GM10248 (cell line): ENCODE results near the gene CDH24.
A peak's percentile ranks its signal among the peaks of the same experiment; 100 is the strongest.

ENCODE experiments used
- CTCF ChIA-PET: fragments of 300-600 bp; sonication (Branson Sonifier 250); formaldehyde crosslinking; extraction: SDS; loops from one replicate; lab custom pipeline; 2021; ENCODE audit warnings: antibody characterized with exemption; lab: Yijun Ruan, JAX
- POLR2A ChIA-PET: fragments of 350-650 bp; sonication (Branson Sonifier 250); formaldehyde crosslinking; extraction: SDS; loops from one replicate; lab custom pipeline; 2020; ENCODE audit warnings: antibody characterized with exemption; lab: Yijun Ruan, JAX
- DNase-seq: peaks from one replicate; pipeline ENCODE4 v3.0.0; 2012; ENCODE audit errors: extremely low spot score
- CTCF ChIP-seq: IDR thresholded peaks from 2 replicates; pipeline ENCODE4 v1.5.1; 2012; ENCODE audit warnings: mild to moderate bottlenecking, low read depth; ENCODE audit errors: extremely low read depth, missing control alignments, control extremely low read depth

Gene CDH24

GRCh38 chr14:23009939-23010726 is 47.2 kb downstream of the CDH24 start, which contains the start of gene C14orf93:
C14orf93 (minus strand) TSS chr14:23010143; CDS start chr14:22999023, 11,120 bp downstream.
- peak; percentile 92 for DNase-seq
- POLR2A ChIA-PET: no interaction called here
- CTCF ChIA-PET: interaction anchor here (0.8 to 5.9 kb wide), 3 partner anchors 24 to 38 kb away, joined by 3 to 41 read pairs (median 9); partner anchors contain the start of gene AJUBA
- TF ChIP-seq CTCF: no peak

- POLR2A ChIA-PET: no interaction called here
- TF ChIP-seq CTCF: no peak
- no peak for DNase-seq
- CTCF ChIA-PET: interaction anchor here (1.1 to 8.6 kb wide), 5 partner anchors 15 to 59 kb away, joined by 4 to 91 read pairs (median 8); no protein-coding TSS in a partner anchor
Measured at GRCh38 chr14:23009483-23009938, 47.8 kb downstream of the CDH24 start.

- POLR2A ChIA-PET: interaction anchor here (0.5 kb wide), 1 partner anchor 296 kb away, joined by 4 read pairs; no protein-coding TSS in a partner anchor
- no peak for TF ChIP-seq CTCF
- no peak for DNase-seq
- CTCF ChIA-PET: interaction anchor here (1.1 to 8.6 kb wide), 6 partner anchors 14 to 60 kb away, joined by 4 to 91 read pairs (median 18); no protein-coding TSS in a partner anchor
Measured at GRCh38 chr14:23008831-23009230, 48.5 kb downstream of the CDH24 start.

GRCh38 chr14:23006544-23007419 is 50.5 kb downstream of the CDH24 start:
- CTCF ChIA-PET: interaction anchor here (0.7 to 8.6 kb wide), 32 partner anchors 9 to 373 kb away, joined by 3 to 91 read pairs (median 5); partner anchors contain the start of genes ACIN1, AJUBA, CDH24 and HAUS4

GRCh38 chr14:23006188-23006534 is 51.2 kb downstream of the CDH24 start:
- no peak for TF ChIP-seq CTCF
- CTCF ChIA-PET: interaction anchor here (0.8 to 8.6 kb wide), 21 partner anchors 12 to 373 kb away, joined by 3 to 91 read pairs (median 7); partner anchors contain the start of genes ACIN1, CDH24, HAUS4 and PRMT5
- POLR2A ChIA-PET: interaction anchor here (1.0 to 1.6 kb wide), 4 partner anchors 11 to 70 kb away, joined by 3 to 9 read pairs (median 3); no protein-coding TSS in a partner anchor
- DNase-seq: no peak

More at GRCh38 chr14:23006544-23007419, 50.5 kb downstream of the CDH24 start:
- DNase-seq: peak; percentile 97
- no peak for TF ChIP-seq CTCF
- POLR2A ChIA-PET: interaction anchor here (1.0 to 1.6 kb wide), 9 partner anchors 10 to 91 kb away, joined by 3 to 11 read pairs (median 4); partner anchors contain the start of genes PSMB5 and RBM23
